Activated gamma-delta T cell treated with Interleukin-2 at 50 U/mL for 16 hours (primary cell): Measurements from ENCODE around the gene S1PR4.
"Not testable (repeated sequence)": the region's sequence is repeated elsewhere in the genome, so short reads cannot be mapped to it uniquely, and the experiment has no call there.

ENCODE experiments used
- DNase-seq: peaks from one replicate; pipeline ENCODE4 v3.0.0-alpha.2; 2020

S1PR4 gene

DNA sequence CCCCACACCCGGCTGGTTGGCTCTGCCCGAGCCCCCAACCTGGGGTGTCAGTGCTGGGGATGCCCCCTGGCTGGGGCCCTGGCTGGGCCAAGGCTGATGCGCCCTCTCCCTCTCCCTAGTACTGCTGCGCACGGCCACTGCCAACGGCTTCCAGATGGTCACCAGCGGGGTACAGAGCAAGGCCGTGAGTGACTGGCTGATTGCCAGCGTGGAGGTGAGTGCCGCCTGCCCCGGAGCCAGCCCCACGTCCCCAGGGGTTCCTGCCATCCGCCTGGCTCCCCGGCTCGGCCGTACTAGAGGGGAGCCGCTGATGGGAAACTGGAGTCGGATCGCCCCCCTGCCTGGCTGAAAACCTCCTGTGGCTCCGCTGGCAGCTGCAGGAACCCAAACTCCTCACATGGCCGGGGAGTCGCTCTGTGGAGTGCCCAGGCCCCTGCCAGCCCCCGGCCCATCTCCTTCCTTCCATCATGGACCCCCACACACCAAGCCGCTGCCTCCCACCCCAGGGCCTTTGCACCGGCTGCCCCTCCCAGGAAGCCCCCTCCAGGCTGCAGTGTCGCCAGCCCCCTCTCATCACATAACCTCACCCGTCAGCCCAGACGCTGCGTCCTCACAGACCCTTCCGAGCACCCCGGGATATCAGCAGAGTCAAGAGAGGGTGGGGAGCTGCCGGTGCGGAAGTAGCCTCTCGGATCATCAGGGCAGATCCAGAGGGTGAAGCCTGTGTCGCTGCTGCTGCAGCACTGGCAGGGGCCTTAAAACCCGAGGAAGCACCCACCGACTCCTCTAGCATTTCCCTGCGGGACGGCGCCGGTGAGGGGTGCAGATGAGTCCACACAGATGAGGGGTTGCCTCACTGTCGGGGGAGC, 17.7 kb downstream of the S1PR4 start:
- no peak for DNase-seq

DNA sequence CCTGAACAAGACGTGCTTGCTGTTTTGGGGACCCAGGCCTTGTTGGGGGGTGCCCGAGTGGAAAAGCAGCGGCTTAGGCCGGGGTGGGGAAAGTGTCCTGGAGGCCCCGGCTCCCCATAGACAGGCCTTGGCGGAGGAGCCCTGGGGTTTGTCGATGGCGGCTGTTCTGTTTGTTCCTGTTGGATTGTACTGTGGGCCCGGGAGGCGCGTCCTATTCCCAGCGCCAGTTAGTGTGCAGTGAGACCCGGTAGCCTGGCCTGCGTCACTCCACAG, 18.3 kb downstream of the S1PR4 start:
- no peak for DNase-seq

DNA sequence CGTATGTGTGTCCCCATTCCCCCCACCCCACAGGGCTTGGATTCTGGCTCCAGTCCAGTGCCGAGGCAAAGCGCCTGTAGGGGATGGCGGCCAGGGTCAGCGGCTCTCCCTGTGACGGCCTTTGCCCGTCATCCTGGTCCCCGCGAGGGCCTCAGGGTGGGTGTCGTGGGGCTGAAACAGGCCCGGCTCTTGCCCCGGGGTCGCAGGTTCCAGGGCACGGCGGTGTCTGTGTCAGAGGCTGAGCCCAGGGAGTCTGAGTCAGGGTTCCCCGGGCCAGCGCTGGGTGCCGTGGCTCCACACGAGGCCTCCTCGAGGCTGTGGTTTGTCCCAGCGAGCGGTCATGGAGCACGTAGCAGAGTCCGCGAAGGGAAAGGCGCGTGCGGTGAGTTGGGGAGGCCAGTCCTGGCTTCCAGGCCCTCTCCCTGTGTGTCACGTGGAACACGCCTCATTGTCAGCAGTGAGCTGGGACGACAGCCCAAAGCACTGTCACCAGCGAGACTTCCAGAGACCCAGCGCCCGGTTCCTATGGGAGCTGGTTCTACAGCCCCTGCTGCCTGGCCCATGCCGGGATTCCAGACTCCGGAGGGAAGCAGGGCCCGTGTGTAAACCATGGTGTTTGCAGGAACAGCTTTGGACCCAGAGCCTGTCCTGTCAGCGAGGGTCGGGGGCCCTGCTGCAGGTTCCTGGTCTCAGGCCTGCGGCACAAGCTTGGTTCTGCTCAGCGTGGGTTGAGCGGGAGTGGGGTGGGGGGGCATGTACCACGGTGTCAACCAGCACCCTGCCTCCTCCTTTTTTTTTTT, 20.5 kb downstream of the S1PR4 start:
- no peak for DNase-seq

DNA sequence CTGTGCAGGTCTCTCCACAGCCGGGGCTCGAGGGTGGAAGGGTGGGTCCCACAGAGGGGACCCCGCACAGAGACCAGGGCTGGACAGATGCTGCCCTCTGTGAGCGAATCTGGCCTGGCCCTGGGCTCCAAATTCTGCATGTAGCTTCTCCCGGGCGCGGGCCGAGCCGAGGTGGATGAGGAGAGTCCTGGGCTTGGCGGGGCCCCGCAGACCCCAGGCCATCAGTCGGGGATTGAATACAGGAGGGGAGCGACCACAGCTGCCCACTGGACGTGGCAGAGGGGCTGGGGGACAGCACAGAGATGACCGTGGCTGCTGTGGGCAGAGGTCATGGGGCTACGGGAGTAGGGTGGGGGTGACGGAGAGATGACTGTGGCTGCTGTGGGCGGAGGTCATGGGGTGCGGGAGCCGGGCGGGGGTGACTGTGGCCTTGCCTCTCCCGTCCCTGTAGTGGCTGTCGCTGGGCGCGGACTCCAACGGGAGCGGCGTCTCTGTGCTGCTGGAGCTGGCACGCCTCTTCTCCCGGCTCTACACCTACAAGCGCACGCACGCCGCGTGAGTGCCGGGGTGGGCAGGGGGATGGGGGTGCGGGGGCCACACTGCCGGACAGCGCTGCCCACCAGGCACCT, 22.6 kb downstream of the S1PR4 start:
- DNase-seq, result no peak

DNA sequence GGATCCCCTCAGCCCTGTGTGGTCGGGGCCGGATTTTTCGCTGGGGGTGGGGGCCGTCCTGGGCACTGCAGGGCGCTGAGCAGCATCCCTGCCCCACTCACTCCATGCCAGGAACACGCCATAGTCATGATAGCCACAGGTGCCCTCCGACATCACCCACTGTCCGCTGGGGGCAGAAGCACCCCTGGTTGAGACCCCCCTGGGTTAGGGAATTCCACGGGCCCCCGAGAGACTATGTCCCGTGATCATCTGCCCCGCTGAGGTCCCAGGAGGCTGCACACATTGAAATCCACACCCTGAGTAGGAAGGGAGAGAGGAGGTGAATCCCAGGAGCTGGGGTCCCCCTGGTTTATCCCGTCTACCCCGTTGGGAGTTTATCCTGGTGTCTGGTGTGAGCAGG, 23.3 kb downstream of the S1PR4 start:
- DNase-seq, result no peak

DNA sequence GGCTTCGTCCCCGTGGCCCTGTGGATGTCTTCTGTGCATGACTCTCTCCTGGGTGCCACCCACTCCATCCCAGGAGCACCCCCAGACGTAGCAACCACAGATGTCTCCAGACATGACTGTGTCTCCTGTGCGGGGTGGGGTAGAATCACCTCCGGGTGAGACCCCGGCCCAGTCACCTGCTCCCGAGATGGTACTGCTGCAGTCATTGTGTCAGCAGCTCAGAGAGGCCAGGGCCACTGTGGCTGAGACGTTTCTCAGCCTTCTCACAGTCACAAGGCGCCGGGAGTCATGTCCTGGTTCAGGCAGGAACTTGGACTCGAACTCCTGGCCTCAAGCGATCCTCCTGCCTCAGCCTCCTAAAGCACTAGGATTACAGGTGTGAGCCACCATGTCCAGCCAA, 23.8 kb downstream of the S1PR4 start:
- no peak for DNase-seq

DNA sequence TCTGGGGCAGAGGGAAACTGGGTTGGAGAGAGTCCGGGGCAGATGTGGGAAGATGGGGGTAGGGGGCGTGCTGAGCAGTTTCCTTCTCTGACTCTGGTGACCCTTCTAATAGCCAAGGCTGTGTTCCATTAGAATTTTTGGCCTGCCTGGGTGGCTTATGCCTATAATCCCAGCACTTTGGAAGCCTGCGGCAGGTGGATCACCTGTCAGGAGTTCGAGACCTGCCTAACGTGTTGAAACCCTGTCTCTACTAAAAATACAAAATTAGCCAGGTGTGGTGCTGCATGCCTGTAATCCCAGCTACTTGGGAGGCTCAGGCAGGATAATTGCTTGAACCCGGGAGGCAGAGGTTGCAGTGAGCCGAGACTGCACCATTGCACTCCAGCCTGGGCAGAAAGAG, 24.3 kb downstream of the S1PR4 start:
- not testable (repeated sequence) for DNase-seq

DNA sequence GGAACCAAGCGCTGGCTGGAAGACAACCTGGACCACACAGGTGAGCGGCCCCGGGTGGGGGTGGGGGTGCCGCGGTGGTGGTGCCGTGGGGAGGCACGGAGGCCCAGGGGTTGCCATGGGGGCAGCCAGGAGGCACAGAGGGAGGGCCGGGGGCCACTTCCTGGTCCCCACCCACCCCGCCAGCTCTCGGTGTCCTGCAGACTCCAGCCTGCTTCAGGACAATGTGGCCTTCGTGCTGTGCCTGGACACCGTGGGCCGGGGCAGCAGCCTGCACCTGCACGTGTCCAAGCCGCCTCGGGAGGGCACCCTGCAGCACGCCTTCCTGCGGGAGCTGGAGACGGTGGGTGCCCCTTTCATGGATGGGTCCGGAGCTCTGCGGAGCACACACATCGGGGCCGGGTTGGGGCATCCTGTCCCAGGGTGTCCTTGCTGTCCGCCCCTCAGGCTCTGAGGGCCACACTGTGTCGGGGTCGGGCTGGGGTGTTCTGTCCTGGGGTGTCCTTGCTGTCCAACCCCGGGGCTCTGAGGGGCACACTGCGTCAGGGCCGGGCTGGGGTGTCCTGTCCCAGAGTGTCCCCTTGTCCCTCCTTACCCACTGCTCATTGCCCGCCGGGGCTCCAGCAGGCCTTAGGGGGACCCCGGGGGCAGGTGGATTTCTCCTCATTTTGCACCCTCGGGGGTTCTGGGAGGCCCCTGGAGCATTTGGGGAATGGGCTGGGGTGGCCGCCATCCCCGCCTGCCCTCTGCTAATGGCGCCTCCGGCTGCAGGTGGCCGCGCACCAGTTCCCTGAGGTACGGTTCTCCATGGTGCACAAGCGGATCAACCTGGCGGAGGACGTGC, 25.5 kb downstream of the S1PR4 start:
- DNase-seq, result no peak

DNA sequence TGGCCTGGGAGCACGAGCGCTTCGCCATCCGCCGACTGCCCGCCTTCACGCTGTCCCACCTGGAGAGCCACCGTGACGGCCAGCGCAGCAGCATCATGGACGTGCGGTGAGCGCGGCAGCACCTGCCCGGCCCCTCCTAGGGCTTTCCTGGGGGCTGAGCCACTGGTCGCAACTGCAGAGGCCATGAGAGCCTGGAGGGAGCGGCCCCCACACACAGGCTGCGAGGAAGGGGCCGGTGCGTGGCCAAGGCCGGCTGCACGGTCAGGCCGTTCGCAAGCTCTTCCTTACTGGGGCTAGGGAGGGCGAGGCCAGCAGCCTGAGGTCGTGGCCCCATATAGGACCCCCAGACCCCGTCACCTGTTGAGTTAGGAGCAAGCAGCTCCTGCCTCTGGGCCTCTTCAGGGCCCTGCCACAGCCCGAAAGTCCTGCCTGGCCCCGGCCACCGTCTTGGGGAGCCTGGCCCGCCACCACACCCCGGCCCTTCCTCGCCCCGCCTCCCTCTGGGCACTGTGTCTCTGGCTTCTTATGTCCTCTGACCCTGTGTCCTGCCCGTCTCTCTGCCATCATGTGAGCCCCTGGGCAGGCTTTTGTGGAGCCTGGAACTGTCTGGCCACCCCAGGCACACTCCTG, 26.2 kb downstream of the S1PR4 start:
- no peak for DNase-seq

DNA sequence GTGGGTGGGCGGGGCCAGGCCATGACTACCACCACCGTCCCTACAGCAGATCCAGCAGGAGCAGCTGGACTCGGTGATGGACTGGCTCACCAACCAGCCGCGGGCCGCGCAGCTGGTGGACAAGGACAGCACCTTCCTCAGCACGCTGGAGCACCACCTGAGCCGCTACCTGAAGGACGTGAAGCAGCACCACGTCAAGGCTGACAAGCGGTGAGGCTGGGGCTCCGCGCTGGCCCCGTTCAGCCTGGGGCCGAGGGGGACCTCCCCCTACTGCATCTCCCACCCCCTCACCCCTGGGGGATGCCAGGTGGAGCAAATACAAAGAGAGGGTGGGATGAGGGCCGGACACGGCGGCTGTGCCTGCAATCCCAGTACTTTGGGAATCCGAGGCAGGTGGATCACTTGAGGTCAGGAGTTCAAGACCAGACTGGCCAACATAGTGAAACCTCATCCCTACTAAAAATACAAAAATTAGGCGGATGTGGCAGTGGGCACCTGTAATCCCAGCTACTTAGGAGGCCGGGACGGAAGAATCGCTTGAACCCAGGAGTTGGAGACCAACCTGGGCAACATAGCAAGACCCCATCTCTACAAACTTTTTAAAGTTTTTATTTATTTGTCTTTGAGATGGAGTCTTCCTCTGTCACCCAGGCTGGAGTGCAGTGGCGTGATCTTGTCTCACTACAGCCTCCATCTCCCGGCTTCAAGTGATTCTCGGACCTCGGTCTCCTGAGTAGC, 27.8 kb downstream of the S1PR4 start:
- DNase-seq, result no peak

DNA sequence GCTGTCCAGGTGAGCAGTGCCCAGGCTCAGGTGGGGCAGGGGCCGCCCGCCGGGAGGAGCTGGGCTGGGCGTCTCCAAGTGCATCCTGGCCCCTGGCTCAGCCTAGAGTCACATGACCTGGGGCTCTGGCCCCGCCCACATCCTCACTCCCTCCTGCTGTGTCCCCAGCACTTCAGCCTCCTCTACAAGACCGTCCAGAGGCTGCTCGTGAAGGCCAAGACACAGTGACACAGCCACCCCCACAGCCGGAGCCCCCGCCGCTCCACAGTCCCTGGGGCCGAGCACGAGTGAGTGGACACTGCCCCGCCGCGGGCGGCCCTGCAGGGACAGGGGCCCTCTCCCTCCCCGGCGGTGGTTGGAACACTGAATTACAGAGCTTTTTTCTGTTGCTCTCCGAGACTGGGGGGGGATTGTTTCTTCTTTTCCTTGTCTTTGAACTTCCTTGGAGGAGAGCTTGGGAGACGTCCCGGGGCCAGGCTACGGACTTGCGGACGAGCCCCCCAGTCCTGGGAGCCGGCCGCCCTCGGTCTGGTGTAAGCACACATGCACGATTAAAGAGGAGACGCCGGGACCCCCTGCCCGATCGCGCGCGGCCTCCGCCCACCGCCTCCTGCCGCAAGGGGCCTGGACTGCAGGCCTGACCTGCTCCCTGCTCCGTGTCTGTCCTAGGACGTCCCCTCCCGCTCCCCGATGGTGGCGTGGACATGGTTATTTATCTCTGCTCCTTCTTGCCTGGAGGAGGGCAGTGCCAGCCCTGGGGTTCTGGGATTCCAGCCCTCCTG, 29.1 kb downstream of the S1PR4 start:
- DNase-seq, result no peak

DNA sequence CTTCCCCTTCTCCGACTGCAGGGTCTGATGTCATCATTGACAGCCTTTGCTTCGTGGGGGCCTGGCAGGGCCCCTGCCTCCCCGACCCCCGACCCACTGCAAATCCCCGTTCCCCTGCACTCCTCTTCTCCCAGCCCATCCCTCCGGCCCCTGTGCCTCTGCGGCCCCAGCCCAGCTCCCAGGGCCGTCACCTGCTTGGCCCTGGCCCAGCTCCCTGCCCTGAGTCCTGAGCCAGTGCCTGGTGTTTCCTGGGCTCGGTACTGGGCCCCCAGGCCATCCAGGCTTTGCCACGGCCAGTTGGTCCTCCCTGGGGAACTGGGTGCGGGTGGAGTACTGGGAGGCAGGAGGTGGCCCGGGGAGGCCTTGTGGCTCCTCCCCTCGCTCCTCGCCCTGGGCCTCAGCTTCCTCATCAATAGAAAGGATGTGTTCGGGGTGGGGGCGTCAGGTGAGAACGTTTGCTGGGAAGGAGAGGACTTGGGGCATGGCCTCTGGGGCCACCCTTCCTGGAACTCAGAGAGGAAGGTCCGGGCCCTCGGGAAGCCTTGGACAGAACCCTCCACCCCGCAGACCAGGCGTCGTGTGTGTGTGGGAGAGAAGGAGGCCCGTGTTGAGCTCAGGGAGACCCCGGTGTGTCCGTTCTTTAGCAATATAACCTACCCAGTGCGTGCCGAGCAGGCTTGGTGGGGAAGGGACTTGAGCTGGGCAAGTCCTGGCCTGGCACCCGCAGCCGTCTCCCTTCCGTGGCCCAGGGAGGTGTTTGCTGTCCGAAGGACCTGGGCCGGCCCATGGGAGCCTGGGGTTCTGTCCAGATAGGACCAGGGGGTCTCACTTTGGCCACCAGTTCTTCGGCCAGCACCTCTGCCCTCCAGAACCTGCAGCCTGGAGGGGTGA, 30.0 kb downstream of the S1PR4 start:
- no peak for DNase-seq

DNA sequence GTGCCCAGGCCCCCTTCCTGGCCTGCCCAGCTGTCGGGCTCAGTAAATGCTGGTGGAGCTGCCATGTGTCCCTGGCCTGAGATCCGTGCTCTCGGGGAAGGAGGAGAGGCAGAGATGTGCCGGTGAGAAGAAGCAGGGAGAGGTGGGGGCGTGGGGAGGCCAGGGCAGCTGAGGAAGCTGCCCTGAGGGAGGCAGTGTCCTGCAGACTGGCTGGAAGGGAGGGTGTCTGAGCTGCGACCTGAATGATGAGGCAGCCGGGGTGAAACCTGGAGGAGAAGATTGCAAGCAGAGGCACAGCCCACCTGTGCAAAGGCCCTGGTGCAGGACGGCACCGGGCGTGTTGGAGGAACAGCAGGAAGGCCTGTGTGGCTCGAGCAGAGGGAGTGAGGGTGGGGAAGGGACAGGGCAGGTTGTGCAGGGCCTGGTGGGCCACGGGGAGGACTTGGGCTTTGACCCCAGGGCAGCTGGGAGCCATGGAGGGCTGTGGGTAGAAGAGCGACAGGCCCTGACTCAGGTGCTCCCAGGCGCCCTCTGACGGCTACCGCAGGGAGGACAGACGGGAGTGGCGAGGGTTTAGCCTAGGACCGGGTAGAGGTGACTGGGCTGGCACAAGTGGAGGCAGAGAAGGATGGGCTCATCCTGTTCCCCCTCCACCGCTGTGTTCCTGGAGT, 31.9 kb downstream of the S1PR4 start:
- peak; percentile 62 for DNase-seq

DNA sequence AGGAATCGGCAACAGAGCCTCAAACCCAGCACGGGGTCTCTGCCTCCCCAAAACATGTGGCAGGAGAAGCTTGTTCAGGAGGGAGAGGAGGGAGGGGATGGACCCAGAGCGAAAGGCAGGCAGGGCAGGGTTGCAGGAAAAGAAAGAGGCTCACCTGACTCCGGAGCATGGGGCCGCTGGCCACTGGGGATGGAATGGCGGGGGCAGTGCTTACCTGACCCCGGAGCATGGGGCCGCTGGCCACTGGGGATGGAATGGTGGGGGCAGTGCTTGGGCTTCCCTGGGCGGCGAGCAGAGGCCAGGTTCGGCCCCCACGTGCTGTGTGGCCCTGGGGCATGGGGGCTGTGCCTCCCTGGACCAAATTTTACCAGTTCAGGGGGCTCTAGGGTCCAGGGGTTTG, 32.6 kb downstream of the S1PR4 start:
- no peak for DNase-seq

DNA sequence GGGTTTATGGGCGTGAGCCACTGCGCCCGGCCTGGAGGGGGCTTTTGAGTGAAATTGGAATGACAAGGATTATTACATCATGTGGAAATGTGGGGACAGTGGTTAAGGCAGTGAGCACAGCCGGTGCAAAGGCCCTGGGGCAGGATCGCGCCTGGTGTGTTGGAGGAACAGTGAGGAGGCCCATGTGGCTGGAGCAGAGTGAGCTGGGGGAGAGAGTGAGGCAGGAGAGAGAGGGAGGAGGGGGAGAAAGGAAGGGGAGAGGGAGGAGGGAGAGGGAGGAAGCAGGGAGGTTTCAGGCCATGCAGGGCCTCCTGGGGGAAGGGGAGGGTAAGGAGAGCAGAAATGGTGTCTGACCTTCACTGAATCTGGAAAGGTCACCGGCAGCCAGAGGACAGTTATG, 34.6 kb downstream of the S1PR4 start:
- no peak for DNase-seq

DNA sequence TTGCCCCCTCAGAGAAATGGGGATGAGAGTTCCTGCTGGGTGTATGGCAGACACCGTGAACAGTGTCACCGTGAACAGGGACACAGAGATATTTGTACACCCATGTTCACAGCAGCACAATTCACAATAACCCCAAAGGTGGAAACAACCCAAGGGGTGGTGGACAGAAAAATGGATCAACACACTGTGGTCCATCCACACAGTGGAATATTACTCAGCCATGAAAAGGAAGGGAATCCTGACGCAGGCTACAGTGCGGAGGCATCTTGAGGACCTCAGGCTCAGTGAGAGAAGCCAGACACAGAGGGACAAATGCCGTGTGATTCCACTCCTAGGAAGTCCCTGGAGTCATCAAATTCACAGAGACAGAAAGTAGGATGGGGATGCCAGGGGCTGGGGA, 38.3 kb downstream of the S1PR4 start:
- no peak for DNase-seq

DNA sequence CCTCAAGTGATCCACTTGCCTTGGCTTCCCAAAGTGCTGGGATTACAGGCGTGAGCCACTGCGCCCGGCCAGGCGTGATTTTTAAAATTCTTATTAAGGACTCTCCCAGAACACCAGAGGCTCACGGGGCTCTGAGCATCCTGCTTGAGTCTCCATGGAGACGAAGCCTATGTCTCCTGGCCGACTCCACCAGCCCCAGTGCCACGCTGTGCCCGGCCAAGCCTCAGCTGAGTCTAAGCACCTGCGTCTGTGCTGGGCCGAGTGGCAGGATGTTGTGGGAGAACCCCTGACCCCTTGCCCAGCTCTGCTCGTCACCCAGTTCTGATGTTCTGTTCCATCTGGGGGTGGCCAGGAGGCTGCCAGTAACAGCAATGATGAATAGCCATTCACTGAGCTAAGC, 42.0 kb downstream of the S1PR4 start:
- DNase-seq, result no peak

DNA sequence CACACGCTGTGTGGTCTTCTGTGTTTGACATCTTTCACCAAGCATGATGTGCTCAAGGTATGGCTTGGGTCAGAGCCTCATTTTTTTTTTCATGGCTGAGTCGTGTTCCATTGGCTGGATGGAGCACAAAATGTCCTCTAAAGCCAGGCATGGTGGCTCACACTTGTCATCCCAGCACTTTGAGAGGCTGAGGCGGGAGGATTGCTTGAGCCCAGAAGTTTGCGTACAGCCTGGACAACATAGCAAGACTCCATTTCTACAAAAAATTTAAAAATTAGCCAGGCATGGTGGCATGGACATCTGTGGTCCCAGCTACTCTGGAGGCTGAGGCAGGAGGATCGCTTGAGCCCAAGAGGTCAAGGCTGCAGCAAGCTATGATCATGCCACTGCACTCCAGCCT, 43.0 kb downstream of the S1PR4 start:
- DNase-seq, result not testable (repeated sequence)

DNA sequence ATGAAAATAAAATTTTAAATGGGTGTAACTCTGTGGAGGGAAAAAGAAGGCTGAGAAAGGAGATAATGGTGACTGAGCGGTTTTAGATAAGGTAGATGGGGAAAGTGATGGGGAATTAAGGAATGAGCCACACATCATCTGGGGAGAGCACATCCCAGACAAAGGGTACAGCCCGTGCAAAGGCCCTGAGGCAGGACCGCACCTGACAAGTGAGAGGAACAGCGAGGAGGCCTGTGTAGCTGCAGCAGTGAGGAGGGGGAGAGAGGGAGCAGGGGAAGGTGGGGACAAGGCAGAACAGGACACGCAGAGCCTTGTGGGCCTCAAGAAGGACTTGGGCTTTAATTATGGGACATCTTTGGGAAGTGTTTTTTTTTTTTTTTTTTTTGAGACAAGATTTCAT, 44.1 kb downstream of the S1PR4 start:
- no peak for DNase-seq
